ENCODE data around the gene ZFYVE21. TPM values are rescaled to one million over a fixed set of nuclear protein-coding genes. Genes with fewer than 3 reads are reported as not detected.

ZFYVE21 gene
- total RNA-seq, 1 donor from 2014 or later, result 86.6 TPM

- intact Hi-C loops (cut with DNase I), result no loop called here
- no peak for ATAC-seq
- no peak for DNase-seq (ENCODE audit: low spot score)
Observed at GRCh38 chr14:103731916-103732867, 16.6 kb downstream of the ZFYVE21 start.

- DNase-seq (ENCODE audit: low spot score) (no peak), ATAC-seq (no peak)
- intact Hi-C loops (cut with DNase I), result no loop called here
Observed at GRCh38 chr14:103732868-103733620, 17.4 kb downstream of the ZFYVE21 start.

- intact Hi-C loops (cut with DNase I), result no loop called here
Observed at GRCh38 chr14:103733651-103734050, 18.0 kb downstream of the ZFYVE21 start.

GRCh38 chr14:103734081-103734888 lies 18.7 kb downstream of the ZFYVE21 start:
- ATAC-seq (no peak), DNase-seq (ENCODE audit: low spot score) (no peak)
- intact Hi-C loops (cut with DNase I), result no loop called here

More at GRCh38 chr14:103733651-103734050, 18.0 kb downstream of the ZFYVE21 start:
- DNase-seq (ENCODE audit: low spot score) (no peak), ATAC-seq (no peak)

- DNase-seq (ENCODE audit: low spot score) (peak; percentile 50), ATAC-seq (peak; percentile 9)
- intact Hi-C loops (cut with DNase I), result no loop called here
Observed at GRCh38 chr14:103735022-103735421, 19.4 kb downstream of the ZFYVE21 start.

GRCh38 chr14:103735439-103735814 lies 19.8 kb downstream of the ZFYVE21 start:
- ATAC-seq (peak; percentile 33), DNase-seq (ENCODE audit: low spot score) (peak; percentile 43)
- intact Hi-C loops (cut with DNase I), result no loop called here

- intact Hi-C loops (cut with DNase I), result no loop called here
- DNase-seq (ENCODE audit: low spot score) (peak; percentile 42), ATAC-seq (peak; percentile 6)
Observed at GRCh38 chr14:103735815-103736545, 20.4 kb downstream of the ZFYVE21 start.

- intact Hi-C loops (cut with DNase I), result no loop called here
- peak; percentile 32 for ATAC-seq
- peak; percentile 35 for DNase-seq (ENCODE audit: low spot score)
Observed at GRCh38 chr14:103736546-103737431, 21.2 kb downstream of the ZFYVE21 start.

GRCh38 chr14:103737432-103738045 lies 21.9 kb downstream of the ZFYVE21 start:
- ATAC-seq (no peak), DNase-seq (ENCODE audit: low spot score) (peak; percentile 46)
- intact Hi-C loops (cut with DNase I), result no loop called here

GRCh38 chr14:103738166-103738565 lies 22.6 kb downstream of the ZFYVE21 start:
- intact Hi-C loops (cut with DNase I), result no loop called here
- DNase-seq (ENCODE audit: low spot score), result peak; percentile 10
- ATAC-seq, result no peak

- peak; percentile 4 for ATAC-seq
- intact Hi-C loops (cut with DNase I), result no loop called here
- DNase-seq (ENCODE audit: low spot score), result peak; percentile 51
Observed at GRCh38 chr14:103738701-103739451, 23.3 kb downstream of the ZFYVE21 start.

- intact Hi-C loops (cut with DNase I), result no loop called here
- DNase-seq (ENCODE audit: low spot score) (no peak), ATAC-seq (no peak)
Observed at GRCh38 chr14:103739466-103739792, 23.8 kb downstream of the ZFYVE21 start.

GRCh38 chr14:103739793-103740501 lies 24.3 kb downstream of the ZFYVE21 start:
- ATAC-seq (no peak), DNase-seq (ENCODE audit: low spot score) (peak; percentile 53)
- intact Hi-C loops (cut with DNase I), result no loop called here

GRCh38 chr14:103740991-103741689 lies 25.5 kb downstream of the ZFYVE21 start:
- no peak for ATAC-seq
- intact Hi-C loops (cut with DNase I), result no loop called here
- DNase-seq (ENCODE audit: low spot score), result peak; percentile 42

- ATAC-seq (no peak), DNase-seq (ENCODE audit: low spot score) (peak; percentile 57)
- intact Hi-C loops (cut with DNase I), result no loop called here
Observed at GRCh38 chr14:103741876-103742275, 26.3 kb downstream of the ZFYVE21 start.
